Heart left ventricle (tissue), 13 donors: Measurements from ENCODE around the gene KLHL26.

Experiments
- POLR2A ChIP-seq, 2 donors: fragments of 450-650 bp; IDR thresholded peaks; one replicate each; pipeline ENCODE4 v1.6.1; 2017; ENCODE audit warnings: antibody characterized with exemption in 2 of 2, mild to moderate bottlenecking in 2 of 2, moderate library complexity in 2 of 2
- TF ChIP-seq, protein P1 (sequence below), 12 donors: fragments of 200-600 bp; sonication (generic) in 4 of 12; IDR thresholded peaks; one replicate each; pipeline versions ENCODE4 v1.5.0 to v1.8.0; 2018 to 2022; ENCODE audit warnings: antibody characterized with exemption in 12 of 12, mild to moderate bottlenecking in 5 of 12
- donor health status: ischemic (EF 13 %, LVEDD 7.1; RV severe dilation, severe dysfunction).
- donor health status: DM: no; HTN: yes; CAD: no.
- donor health status: DM: no; HTN: no; CAD: no.
- donor health status: ischemic (EF 25% LVEDD 6.9; RV normal size, moderate dysfunction).
- donor health status: ischemic (EF 25% LVEDD 5.7; RV mildly dilated, moderate dysfunction).
- donor health status: ischemic (EF 35%, LVEDD 5.7; RV mildly dilated, moderate dysfunction).
- donor health status: nonischemic (EF 11% LVEDD 7.7; RV severe dilation, severe dysfunction).
- donor health status: DM: yes; HTN: yes; CAD: no.
- donor health status: PGD.
- donor health status: ischemic (EF 29% LVEDD 5.4; RV normal size, mild dysfunction).
- donor health status: nonischemic (EF 23%, LVEDD 6.1; RV moderate dilation, normal function).

GRCh38 chr19:18704971-18705370, 68.1 kb downstream of the KLHL26 start:
- TF ChIP-seq, protein P1, sequence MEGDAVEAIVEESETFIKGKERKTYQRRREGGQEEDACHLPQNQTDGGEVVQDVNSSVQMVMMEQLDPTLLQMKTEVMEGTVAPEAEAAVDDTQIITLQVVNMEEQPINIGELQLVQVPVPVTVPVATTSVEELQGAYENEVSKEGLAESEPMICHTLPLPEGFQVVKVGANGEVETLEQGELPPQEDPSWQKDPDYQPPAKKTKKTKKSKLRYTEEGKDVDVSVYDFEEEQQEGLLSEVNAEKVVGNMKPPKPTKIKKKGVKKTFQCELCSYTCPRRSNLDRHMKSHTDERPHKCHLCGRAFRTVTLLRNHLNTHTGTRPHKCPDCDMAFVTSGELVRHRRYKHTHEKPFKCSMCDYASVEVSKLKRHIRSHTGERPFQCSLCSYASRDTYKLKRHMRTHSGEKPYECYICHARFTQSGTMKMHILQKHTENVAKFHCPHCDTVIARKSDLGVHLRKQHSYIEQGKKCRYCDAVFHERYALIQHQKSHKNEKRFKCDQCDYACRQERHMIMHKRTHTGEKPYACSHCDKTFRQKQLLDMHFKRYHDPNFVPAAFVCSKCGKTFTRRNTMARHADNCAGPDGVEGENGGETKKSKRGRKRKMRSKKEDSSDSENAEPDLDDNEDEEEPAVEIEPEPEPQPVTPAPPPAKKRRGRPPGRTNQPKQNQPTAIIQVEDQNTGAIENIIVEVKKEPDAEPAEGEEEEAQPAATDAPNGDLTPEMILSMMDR (IDR thresholded peaks at IDR 0.05), result no peak
- no peak for TF ChIP-seq POLR2A (IDR thresholded peaks at IDR 0.05)
